Dendritic cell treated with granulocyte-macrophage colony-stimulating factor and Interleukin-4, amounts not matched to agents 40 ng/mL and 50 ng/mL, for 4 days (primary cell): ENCODE data around the gene APOM.
A peak's percentile ranks its signal among the peaks of the same experiment; 100 is the strongest.

Experiments
- H3K27ac Mint-ChIP-seq: one replicate; pipeline ENCODE4 v1.8.0; 2022; ENCODE audit warnings: mild to moderate bottlenecking, mixed read lengths
- H3K27me3 Mint-ChIP-seq: one replicate; pipeline ENCODE4 v1.8.0; 2022; ENCODE audit warnings: mild to moderate bottlenecking, mixed read lengths
- H3K36me3 Mint-ChIP-seq: one replicate; pipeline ENCODE4 v1.8.0; 2022; ENCODE audit warnings: low read depth, mixed read lengths
- H3K4me1 Mint-ChIP-seq: one replicate; pipeline ENCODE4 v1.8.0; 2022; ENCODE audit warnings: low read depth, mixed read lengths
- H3K4me3 Mint-ChIP-seq: one replicate; pipeline ENCODE4 v1.8.0; 2022; ENCODE audit warnings: mild to moderate bottlenecking, moderate library complexity, mixed read lengths
- H3K9me3 Mint-ChIP-seq: one replicate; pipeline ENCODE4 v1.8.0; 2022; ENCODE audit warnings: mixed read lengths
- intact Hi-C: fragments of 100-400 bp; cut with micrococcal nuclease; formaldehyde crosslinking; loops from one replicate; pipeline ENCODE4 v1.15.0; 2022

Gene APOM

GRCh38 chr6:31666337-31666965 is 10.8 kb downstream of the APOM start:
- Mint-ChIP-seq H3K4me3 (peak overlapping the region; percentile 94), H3K36me3 (peaks cover 94% of the 10 kb centered on the region), H3K27me3 (no peaks in the 10 kb centered on the region), H3K4me1 (peaks cover 65% of the 10 kb centered on the region), H3K27ac (peak overlapping the region; percentile 95), H3K9me3 (no peaks in the 10 kb centered on the region)
- intact Hi-C loops, result loop anchor here (1.0 to 5.0 kb wide), 5 partner anchors 14 to 156 kb away; partner anchors contain the start of genes BAG6, CLIC1, DDX39B and PRRC2A

GRCh38 chr6:31669676-31670075 is 14.0 kb downstream of the APOM start, which contains the start of gene LY6G5B:
Gene LY6G5B, plus strand, starts transcription at chr6:31669976. Its CDS starts 975 bp downstream, at chr6:31670951.
- Mint-ChIP-seq H3K9me3 (no peaks in the 10 kb centered on the region), H3K4me3 (no peak within 1 kb of the TSS)
- intact Hi-C loops, result loop anchor here (5.0 kb wide), 4 partner anchors 47 to 153 kb away; partner anchors contain the start of genes CLIC1, DDX39B and PRRC2A

GRCh38 chr6:31676322-31676903 is 20.7 kb downstream of the APOM start:
- H3K36me3 Mint-ChIP-seq, result peaks cover 27% of the 10 kb centered on the region
- H3K27ac Mint-ChIP-seq, result peak overlapping the region; percentile 59
- H3K4me3 Mint-ChIP-seq, result no peak overlapping the region
- H3K4me1 Mint-ChIP-seq, result peaks cover 46% of the 10 kb centered on the region
- H3K9me3 Mint-ChIP-seq, result no peaks in the 10 kb centered on the region
- H3K27me3 Mint-ChIP-seq, result peaks cover 2% of the 10 kb centered on the region
- intact Hi-C loops, result no loop called here

More at GRCh38 chr6:31669676-31670075, 14.0 kb downstream of the APOM start, which contains the start of gene LY6G5B:
- Mint-ChIP-seq H3K27ac (no peak within 1 kb of the TSS), H3K27me3 (no peaks in the 10 kb centered on the region), H3K4me1 (peaks cover 34% of the 10 kb centered on the region), H3K36me3 (peaks cover 89% of the 10 kb centered on the region)

- intact Hi-C loops, result no loop called here
- Mint-ChIP-seq H3K27me3 (peaks cover 4% of the 10 kb centered on the region), H3K36me3 (peaks cover 23% of the 10 kb centered on the region), H3K4me1 (peaks cover 50% of the 10 kb centered on the region), H3K9me3 (no peaks in the 10 kb centered on the region), H3K4me3 (no peak overlapping the region), H3K27ac (peak overlapping the region; percentile 59)
Observed at GRCh38 chr6:31676904-31677303, 21.2 kb downstream of the APOM start.

GRCh38 chr6:31677955-31678354 is 22.3 kb downstream of the APOM start:
- Mint-ChIP-seq H3K27ac (no peak overlapping the region), H3K4me1 (peaks cover 50% of the 10 kb centered on the region), H3K27me3 (peaks cover 4% of the 10 kb centered on the region), H3K4me3 (no peak overlapping the region), H3K36me3 (peaks cover 14% of the 10 kb centered on the region), H3K9me3 (no peaks in the 10 kb centered on the region)
- intact Hi-C loops, result no loop called here

- Mint-ChIP-seq H3K4me3 (peak within 1 kb of the TSS; percentile 74), H3K36me3 (peaks cover 23% of the 10 kb centered on the region), H3K9me3 (no peaks in the 10 kb centered on the region), H3K4me1 (peaks cover 56% of the 10 kb centered on the region), H3K27ac (peak within 1 kb of the TSS; percentile 55), H3K27me3 (peaks cover 9% of the 10 kb centered on the region)
- intact Hi-C loops, result loop anchor here (1.0 to 2.0 kb wide), 3 partner anchors 47 to 150 kb away; no protein-coding TSS in a partner anchor
Observed at GRCh38 chr6:31680226-31681134, 24.8 kb downstream of the APOM start, which contains the start of gene LY6G5C. Gene LY6G5C, minus strand, starts transcription at chr6:31681067. Its CDS starts 694 bp downstream, at chr6:31680373.

- peaks cover 54% of the 10 kb centered on the region for H3K4me1 Mint-ChIP-seq
- peak overlapping the region; percentile 74 for H3K4me3 Mint-ChIP-seq
- no peaks in the 10 kb centered on the region for H3K9me3 Mint-ChIP-seq
- H3K27me3 Mint-ChIP-seq, result peaks cover 9% of the 10 kb centered on the region
- intact Hi-C loops, result loop anchor here (2.0 kb wide), 2 partner anchors 88 to 150 kb away; no protein-coding TSS in a partner anchor
- H3K36me3 Mint-ChIP-seq, result peaks cover 30% of the 10 kb centered on the region
- H3K27ac Mint-ChIP-seq, result peak overlapping the region; percentile 55
Observed at GRCh38 chr6:31681135-31681671, 25.5 kb downstream of the APOM start.

GRCh38 chr6:31683591-31683990 is 27.9 kb downstream of the APOM start:
- H3K9me3 Mint-ChIP-seq, result no peaks in the 10 kb centered on the region
- H3K27me3 Mint-ChIP-seq, result peaks cover 9% of the 10 kb centered on the region
- H3K36me3 Mint-ChIP-seq, result peaks cover 54% of the 10 kb centered on the region
- H3K27ac Mint-ChIP-seq, result no peak overlapping the region
- H3K4me3 Mint-ChIP-seq, result no peak overlapping the region
- intact Hi-C loops, result no loop called here
- peaks cover 33% of the 10 kb centered on the region for H3K4me1 Mint-ChIP-seq

- no peak overlapping the region for H3K4me3 Mint-ChIP-seq
- H3K9me3 Mint-ChIP-seq, result no peaks in the 10 kb centered on the region
- peaks cover 83% of the 10 kb centered on the region for H3K36me3 Mint-ChIP-seq
- H3K27ac Mint-ChIP-seq, result no peak overlapping the region
- intact Hi-C loops, result no loop called here
- H3K4me1 Mint-ChIP-seq, result peaks cover 34% of the 10 kb centered on the region
- H3K27me3 Mint-ChIP-seq, result peaks cover 7% of the 10 kb centered on the region
Observed at GRCh38 chr6:31686483-31686882, 30.8 kb downstream of the APOM start.

- Mint-ChIP-seq H3K9me3 (no peaks in the 10 kb centered on the region), H3K4me1 (peaks cover 33% of the 10 kb centered on the region), H3K27ac (no peak overlapping the region), H3K27me3 (peaks cover 5% of the 10 kb centered on the region), H3K36me3 (peaks cover 91% of the 10 kb centered on the region), H3K4me3 (no peak overlapping the region)
- intact Hi-C loops, result no loop called here
Observed at GRCh38 chr6:31687321-31687720, 31.6 kb downstream of the APOM start.

GRCh38 chr6:31687860-31688693 is 32.4 kb downstream of the APOM start:
- intact Hi-C loops, result no loop called here
- peaks cover 31% of the 10 kb centered on the region for H3K4me1 Mint-ChIP-seq
- peaks cover 4% of the 10 kb centered on the region for H3K27me3 Mint-ChIP-seq
- no peaks in the 10 kb centered on the region for H3K9me3 Mint-ChIP-seq
- H3K36me3 Mint-ChIP-seq, result peaks cover 96% of the 10 kb centered on the region
- H3K4me3 Mint-ChIP-seq, result no peak overlapping the region
- H3K27ac Mint-ChIP-seq, result no peak overlapping the region

- H3K9me3 Mint-ChIP-seq, result no peaks in the 10 kb centered on the region
- no peak overlapping the region for H3K27ac Mint-ChIP-seq
- H3K4me1 Mint-ChIP-seq, result peaks cover 26% of the 10 kb centered on the region
- H3K27me3 Mint-ChIP-seq, result no peaks in the 10 kb centered on the region
- H3K36me3 Mint-ChIP-seq, result peaks cover 100% of the 10 kb centered on the region
- H3K4me3 Mint-ChIP-seq, result no peak overlapping the region
- intact Hi-C loops, result no loop called here
Observed at GRCh38 chr6:31689249-31690110, 33.8 kb downstream of the APOM start.
